AG04450 (cell line): ENCODE measurements around the gene AMHR2. TPM values are rescaled to one million over a fixed set of nuclear protein-coding genes. Genes with fewer than 3 reads are reported as not detected.

Source experiments
- CTCF ChIA-PET: fragments of 300-600, 350-600 bp; formaldehyde crosslinking; extraction: SDS; loops from one replicate; lab custom pipeline; 2022; ENCODE audit warnings: antibody characterized with exemption, inconsistent platforms; lab: Charles Lee
- POLR2A ChIA-PET: fragments of 350-600 bp; formaldehyde crosslinking; extraction: SDS; loops from one replicate; lab custom pipeline; 2021; ENCODE audit warnings: antibody characterized with exemption, inconsistent platforms; lab: Yijun Ruan, JAX
- DNase-seq: peaks from one replicate; pipeline ENCODE4 v3.0.0-alpha.2; 2011; ENCODE audit warnings: low read depth, low spot score
- H3K27ac ChIP-seq: one replicate; pipeline ENCODE4 v1.5.1; 2012; ENCODE audit warnings: low read depth, low read length, control low read depth
- H3K27me3 ChIP-seq: one replicate; pipeline ENCODE4 v1.6.0; 2012; ENCODE audit warnings: low read length; ENCODE audit not compliant: control insufficient read depth, insufficient read depth
- H3K4me3 ChIP-seq: 2 replicates; pipeline ENCODE4 v1.5.1; 2011; ENCODE audit warnings: mild to moderate bottlenecking, low read depth, low read length, control low read depth
- H3K9me3 ChIP-seq: 2 replicates; pipeline ENCODE4 v1.5.1; 2012; ENCODE audit warnings: low read length; ENCODE audit not compliant: control insufficient read depth, insufficient read depth
- polyA plus RNA-seq: library from polyadenylated mRNA; depleted of rRNA; stranded (reverse); fragments of >200 nt; gene quantifications from 2 replicates; pipeline ENCODE4 v1.2.3, GENCODE V29; 2011
- TF ChIP-seq, protein P1 (sequence below): IDR thresholded peaks from 2 replicates; pipeline ENCODE4 v1.5.1; 2011; ENCODE audit warnings: low read depth, low read length, control low read depth, inconsistent platforms

Gene AMHR2
- polyA plus RNA-seq, 1 experiment, result not detected

GRCh38 chr12:53450936-53451335 is 27.3 kb downstream of the AMHR2 start:
- no peaks in the 10 kb centered on the region for H3K27me3 ChIP-seq
- no peaks in the 10 kb centered on the region; the same call in 1 of the 2 replicates for H3K9me3 ChIP-seq
- POLR2A ChIA-PET, result interaction anchor here (1.0 to 1.2 kb wide), 2 partner anchors 10 to 28 kb away, joined by 3 read pairs; partner anchors contain the start of gene PRR13
- H3K4me3 ChIP-seq, result no peak overlapping the region
- H3K27ac ChIP-seq, result no peak overlapping the region
- CTCF ChIA-PET, result interaction anchor here (0.5 to 2.1 kb wide), 7 partner anchors 8 to 231 kb away, joined by 3 to 20 read pairs (median 4); no protein-coding TSS in a partner anchor
- TF ChIP-seq, protein P1, sequence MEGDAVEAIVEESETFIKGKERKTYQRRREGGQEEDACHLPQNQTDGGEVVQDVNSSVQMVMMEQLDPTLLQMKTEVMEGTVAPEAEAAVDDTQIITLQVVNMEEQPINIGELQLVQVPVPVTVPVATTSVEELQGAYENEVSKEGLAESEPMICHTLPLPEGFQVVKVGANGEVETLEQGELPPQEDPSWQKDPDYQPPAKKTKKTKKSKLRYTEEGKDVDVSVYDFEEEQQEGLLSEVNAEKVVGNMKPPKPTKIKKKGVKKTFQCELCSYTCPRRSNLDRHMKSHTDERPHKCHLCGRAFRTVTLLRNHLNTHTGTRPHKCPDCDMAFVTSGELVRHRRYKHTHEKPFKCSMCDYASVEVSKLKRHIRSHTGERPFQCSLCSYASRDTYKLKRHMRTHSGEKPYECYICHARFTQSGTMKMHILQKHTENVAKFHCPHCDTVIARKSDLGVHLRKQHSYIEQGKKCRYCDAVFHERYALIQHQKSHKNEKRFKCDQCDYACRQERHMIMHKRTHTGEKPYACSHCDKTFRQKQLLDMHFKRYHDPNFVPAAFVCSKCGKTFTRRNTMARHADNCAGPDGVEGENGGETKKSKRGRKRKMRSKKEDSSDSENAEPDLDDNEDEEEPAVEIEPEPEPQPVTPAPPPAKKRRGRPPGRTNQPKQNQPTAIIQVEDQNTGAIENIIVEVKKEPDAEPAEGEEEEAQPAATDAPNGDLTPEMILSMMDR, result no peak
- DNase-seq, result no peak

- POLR2A ChIA-PET, result interaction anchor here (1.0 to 1.2 kb wide), 2 partner anchors 11 to 27 kb away, joined by 3 read pairs; partner anchors contain the start of gene PRR13
- Histone ChIP-seq H3K9me3 (no peaks in the 10 kb centered on the region; the same call in 1 of the 2 replicates), H3K27me3 (no peaks in the 10 kb centered on the region), H3K4me3 (peak within 1 kb of the TSS; percentile 90), H3K27ac (peak within 1 kb of the TSS; percentile 94)
- CTCF ChIA-PET, result interaction anchor here (0.7 to 2.1 kb wide), 6 partner anchors 25 to 231 kb away, joined by 3 to 20 read pairs (median 4); no protein-coding TSS in a partner anchor
- TF ChIP-seq, protein P1, result peak; percentile 92
- peak; percentile 99 for DNase-seq
Observed at GRCh38 chr12:53451661-53452158, 28.1 kb downstream of the AMHR2 start, which contains the start of gene PCBP2. TSS of gene PCBP2 (plus strand) at chr12:53452102. CDS start at chr12:53454801, 2,699 bp downstream.

GRCh38 chr12:53452159-53453077 is 28.8 kb downstream of the AMHR2 start:
- no peaks in the 10 kb centered on the region; the same call in 1 of the 2 replicates for H3K9me3 ChIP-seq
- peak overlapping the region; percentile 90 for H3K4me3 ChIP-seq
- ChIA-PET POLR2A (interaction anchor here (0.6 to 1.3 kb wide), 5 partner anchors 19 to 84 kb away, joined by 3 to 7 read pairs (median 3); no protein-coding TSS in a partner anchor), CTCF (interaction anchor here (0.6 to 0.8 kb wide), 3 partner anchors 8 to 295 kb away, joined by 3 read pairs; no protein-coding TSS in a partner anchor)
- TF ChIP-seq, protein P1, result peak; percentile 24; the same call in 1 of the 2 replicates
- H3K27ac ChIP-seq, result peak overlapping the region; percentile 94
- peak; percentile 66 for DNase-seq
- no peaks in the 10 kb centered on the region for H3K27me3 ChIP-seq

DNA sequence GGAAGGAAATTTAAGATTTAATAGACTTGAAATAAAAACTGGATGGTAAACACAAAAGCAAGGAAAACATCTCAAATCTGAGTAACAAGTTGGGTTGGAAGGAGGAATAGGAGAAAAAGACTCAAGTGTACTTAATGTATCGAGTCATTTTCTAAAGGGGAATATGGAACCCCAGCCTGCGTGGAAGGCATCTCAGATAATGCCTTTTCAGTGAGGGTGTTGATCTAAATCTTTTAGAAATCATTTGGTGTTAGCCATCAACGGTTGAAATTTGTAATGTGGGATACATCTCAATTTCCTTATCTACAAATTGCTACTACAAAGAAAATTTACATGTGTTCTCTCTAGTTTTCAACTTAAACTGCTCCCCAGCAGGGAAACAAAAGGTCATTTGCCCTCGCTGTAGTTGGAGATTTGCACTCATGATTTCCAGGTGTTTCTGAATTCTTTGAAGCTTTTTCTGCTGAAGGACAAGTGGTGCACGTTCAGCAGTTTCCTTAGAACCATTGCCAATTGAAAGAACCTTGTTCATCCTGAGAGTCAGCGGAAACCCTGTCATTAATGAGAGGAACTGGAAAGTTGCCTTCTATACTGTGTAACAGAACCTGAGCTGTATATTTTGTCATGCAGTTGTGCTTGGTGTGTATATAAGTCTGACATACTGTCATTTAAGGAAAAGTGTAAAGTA is 30.4 kb downstream of the AMHR2 start:
- H3K4me3 ChIP-seq, result peak overlapping the region; percentile 90
- DNase-seq, result no peak
- ChIA-PET POLR2A (interaction anchor here (0.7 to 1.3 kb wide), 3 partner anchors 21 to 47 kb away, joined by 3 read pairs; partner anchors contain the start of gene TARBP2), CTCF (interaction anchor here (0.6 to 1.5 kb wide), 4 partner anchors 13 to 133 kb away, joined by 3 to 6 read pairs (median 4); no protein-coding TSS in a partner anchor)
- H3K27ac ChIP-seq, result no peak overlapping the region
- H3K27me3 ChIP-seq, result no peaks in the 10 kb centered on the region
- no peaks in the 10 kb centered on the region; the same call in 1 of the 2 replicates for H3K9me3 ChIP-seq
- TF ChIP-seq, protein P1, result no peak
